ENCODE data around the gene HMGCL.
A peak's percentile ranks its signal among the peaks of the same experiment; 100 is the strongest.
"Not testable (repeated sequence)": the region's sequence is repeated elsewhere in the genome, so short reads cannot be mapped to it uniquely, and the experiment has no call there.

HMGCL gene

DNA sequence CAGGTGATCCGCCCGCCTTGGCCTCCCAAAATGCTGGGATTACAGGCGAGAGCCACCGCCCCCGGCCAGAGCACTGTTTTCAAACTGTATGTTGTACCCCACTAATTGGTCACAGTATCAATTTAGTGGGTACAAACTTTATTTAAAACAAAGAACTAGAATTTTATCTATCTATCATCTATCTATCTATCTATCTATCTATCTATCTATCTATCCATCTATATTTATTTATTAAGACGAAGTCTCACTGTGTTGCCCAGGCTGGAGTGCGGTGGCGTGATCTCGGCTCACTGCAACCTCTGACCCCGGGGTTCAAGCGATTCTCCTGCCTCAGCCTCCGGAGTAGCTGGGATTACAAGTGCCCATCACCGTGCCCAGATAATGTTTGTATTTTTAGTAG lies 1.4 kb upstream of the HMGCL start:
- not testable (repeated sequence) for DNase-seq (ENCODE audit: low read depth)

DNA sequence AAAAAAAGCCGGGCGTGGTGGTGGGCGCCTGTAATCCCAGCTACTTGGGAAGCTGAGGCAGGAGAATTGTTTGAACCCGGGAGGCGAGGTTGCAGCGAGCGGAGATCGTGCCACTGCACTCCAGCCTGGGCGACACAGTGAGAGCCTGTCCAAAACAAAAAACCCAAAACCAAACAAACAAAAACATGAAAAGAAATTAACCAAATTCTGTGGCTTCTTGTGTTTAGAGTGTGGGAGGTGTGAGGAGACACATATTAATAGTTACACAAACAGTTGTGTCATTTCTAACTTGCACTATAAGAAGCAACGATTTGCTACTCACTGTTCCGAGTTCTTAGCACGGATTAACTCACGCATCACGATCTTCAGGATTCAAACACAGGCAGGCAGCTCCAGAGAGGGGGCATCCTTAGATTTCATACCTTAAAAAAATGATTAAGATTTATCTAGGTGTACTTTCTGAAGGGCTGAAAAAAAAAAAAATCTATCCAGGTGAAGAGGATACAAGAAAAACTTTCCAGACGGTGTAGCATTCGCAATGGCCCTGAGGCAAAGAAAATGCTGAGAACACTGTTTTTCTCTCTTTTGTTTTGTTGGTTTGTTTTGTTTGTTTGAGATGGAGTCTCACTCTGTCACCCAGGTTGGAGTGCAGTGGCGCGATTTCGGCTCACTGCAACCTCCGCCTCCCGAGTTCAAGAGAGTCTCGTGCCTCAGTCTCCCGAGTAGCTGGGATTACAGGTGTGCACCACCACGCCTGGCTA lies 713 bp upstream of the HMGCL start:
- no peak for DNase-seq (ENCODE audit: low read depth)

DNA sequence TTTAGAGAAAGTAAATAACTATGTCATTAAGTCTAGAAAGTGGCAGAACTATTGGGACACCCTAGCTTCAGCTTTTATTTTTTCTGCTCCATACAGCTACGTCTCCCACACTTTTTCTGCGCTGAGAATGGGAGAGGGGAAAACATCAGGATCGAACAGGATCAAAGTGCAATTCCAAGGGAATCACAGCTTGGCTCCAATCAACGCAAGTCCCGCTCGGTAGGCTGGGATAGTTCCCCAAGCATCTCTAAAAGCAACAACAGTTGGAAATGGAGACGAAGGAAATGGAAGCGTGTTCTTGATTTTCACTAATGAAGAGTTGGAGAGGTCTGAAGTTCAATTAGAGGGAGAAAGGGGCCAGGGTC lies 536 bp downstream of the HMGCL start:
- DNase-seq (ENCODE audit: low read depth), result no peak

DNA sequence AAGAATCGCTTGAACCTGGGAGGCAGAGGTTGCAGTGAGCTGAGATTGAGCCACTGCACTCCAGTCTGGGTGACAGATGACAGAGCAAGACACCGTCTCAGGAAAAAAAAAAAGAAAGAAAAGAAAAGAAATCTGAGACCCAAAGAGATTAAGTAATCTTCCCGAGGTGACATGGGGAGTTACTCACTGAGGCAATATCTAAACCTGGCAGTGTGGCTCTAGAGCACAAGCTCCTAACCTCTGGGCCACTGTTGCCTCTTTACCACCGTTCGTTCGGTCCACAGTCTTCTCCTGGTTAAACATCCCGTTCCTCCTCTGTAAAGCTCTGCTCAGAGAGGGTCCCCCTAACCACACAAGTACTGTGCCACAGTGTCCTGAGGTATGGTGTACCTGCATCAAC lies 1.5 kb downstream of the HMGCL start:
- no peak for DNase-seq (ENCODE audit: low read depth)

DNA sequence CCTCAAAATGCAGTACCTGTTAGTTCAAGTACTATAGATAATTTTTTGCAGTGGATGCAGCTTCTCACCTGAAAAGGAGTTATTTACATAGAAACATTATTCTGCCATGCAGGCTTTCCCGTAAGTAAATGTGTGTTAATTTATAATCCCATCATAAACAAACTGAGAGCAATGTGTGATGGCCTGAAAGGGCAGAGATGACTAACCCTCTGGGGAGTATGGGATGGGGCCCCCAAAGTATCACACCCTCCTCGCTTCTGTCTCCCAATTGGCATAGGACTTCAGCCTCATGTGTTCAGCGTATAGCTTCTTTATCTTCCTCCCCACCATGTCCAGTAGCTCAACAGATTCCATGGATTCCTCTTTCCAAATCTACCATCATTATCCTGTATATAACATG lies 7.6 kb downstream of the HMGCL start:
- no peak for DNase-seq (ENCODE audit: low read depth)

DNA sequence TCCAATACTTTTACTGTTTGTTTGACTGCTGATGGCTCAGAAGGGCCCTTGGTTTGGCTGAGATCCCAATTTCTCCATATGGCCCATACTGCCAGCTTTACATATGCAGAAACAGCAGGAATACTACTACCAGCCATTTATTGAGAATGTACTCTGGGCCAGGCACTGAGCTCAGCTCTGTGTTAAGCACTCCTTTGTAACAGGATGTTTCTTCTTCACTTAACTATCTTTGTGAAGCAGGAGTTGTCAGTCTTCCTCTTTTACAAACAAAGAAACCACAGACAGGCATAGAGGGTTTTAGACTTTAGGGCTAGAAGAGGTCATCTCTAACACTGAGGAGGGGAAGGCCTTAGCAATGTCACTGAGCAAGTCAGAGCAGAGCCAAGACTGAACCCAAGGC lies 8.3 kb downstream of the HMGCL start:
- no peak for DNase-seq (ENCODE audit: low read depth)

DNA sequence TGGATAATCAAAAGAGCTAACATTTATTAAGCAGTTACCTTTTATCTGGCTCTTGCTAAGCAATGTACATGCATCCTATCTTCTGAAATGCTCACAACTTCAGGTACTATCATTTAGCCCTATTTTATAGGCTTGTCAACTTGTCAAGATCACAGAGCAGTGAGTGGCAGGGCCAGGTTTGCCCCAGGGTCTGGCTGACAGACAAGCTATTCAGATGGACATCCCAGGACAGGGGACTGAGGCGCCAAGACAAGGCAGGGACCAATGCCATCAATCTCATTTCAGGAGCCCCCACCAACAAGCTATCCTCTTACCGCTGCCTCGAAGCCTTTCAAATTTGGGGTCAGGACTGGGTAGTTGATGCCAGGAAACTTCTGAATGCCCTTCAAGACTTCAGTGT lies 8.9 kb downstream of the HMGCL start:
- DNase-seq (ENCODE audit: low read depth), result no peak

DNA sequence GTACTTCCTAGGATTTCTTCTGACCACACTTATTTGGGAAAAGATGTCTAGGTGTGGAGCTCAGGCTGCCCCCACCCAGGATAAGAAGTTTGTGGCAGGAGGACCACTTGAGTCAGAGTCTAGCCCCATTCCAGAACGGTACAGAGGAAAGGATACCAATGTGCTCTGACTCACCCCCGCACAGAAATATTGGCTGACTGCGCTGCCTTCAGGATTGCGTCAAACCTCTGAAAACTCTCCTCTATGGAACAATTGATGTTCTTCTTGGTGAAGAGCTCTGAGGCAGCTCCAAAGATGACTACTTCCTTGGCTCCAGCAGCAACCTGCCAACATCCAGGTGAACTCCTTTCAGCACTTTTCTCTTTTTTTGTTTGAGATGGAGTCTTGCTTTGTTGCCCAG lies 11.2 kb downstream of the HMGCL start:
- DNase-seq (ENCODE audit: low read depth), result no peak

DNA sequence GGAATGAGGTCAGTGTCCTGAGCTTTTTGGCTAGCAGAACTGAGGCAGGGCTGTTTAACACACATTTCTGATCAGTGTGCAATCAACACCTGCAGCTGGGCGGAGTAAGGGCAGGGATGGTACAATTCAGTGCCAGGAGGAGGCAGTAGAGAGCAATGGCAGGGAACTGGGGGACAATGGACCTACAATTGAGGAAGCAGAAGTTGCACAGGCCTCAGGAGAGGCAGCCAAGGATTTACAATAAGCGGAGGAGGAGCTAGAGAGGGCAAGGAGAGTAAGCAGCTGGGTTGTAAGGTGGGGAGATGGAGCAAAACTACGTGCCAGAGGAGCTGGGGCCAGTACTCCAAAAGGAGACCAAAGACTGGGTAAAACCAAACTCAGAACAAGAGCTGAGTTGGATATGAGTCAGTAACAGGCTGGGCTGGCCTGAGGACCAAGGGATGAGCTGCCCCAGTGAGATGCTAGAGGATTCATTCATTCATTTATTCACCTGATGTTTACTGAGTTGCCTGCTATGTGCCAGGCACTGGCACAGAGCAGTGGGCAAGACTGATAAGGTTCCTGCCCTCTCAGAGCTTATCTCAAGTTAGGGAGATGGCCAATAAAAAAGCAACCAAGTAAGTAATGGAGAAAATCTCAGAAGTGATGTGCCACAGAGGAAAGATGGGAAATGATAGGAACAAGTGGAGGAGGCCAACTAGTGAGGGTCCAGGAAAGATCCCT lies 14.2 kb downstream of the HMGCL start:
- DNase-seq (ENCODE audit: low read depth), result no peak

DNA sequence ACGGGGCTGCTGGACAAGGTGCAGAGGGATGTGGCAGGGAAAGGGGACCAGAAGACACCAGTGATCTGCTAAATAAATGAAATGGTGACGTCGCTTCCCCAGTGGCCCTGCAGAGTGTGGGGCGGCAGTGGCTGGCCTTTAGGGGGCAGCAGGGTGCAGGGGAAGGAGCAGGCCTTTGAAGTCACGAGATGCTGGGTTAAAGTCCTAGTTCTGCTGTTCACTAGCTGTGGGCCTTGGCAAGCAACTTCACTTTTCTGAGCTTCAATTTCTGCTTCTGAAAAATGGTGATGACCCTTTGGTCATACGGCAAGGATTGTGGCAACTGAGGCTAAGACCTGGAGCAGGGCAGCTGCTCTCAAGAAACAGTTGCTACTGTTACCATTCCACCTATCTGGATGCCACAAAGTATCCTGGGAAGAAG lies 15.5 kb downstream of the HMGCL start:
- peak; percentile 79 for DNase-seq (ENCODE audit: low read depth)

DNA sequence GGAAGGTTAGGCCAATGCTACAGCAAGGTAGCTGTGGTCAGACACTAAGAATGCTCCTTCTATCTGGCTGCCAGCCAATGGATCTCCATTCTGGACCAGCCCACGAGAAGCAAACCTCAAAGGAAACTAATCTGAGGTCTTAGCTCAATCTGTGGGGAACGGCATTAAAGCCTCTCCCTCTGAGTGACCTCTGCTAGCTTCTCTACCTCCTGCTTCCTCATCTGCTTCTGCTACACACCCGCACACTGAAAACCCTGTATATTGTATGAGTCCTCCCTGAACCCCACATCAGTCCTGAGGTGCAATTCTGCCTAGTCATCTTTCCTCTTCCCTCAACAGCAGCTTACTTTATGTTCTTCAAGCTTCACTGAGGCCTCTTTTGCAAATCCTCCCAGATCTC lies 17.8 kb downstream of the HMGCL start:
- no peak for DNase-seq (ENCODE audit: low read depth)

DNA sequence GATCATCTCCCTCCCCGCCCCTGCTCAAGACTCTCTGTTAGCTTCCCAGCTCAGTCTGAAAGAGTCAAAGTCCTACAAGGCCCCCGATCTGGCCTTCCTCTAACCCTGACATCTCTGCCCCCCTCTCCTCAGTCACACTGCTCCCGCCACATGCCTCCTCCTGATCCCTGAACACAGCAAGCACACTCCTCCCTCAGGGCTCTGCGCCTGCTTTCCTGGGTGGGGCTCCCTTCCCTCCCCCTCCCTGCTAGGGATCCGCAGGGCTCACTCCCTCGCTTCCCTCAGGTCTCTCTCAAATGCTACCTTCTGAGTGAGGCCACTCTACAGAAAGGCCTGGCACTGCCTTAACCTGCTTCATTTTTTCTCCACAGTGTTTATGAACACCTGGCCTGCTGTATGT lies 18.9 kb downstream of the HMGCL start:
- DNase-seq (ENCODE audit: low read depth), result no peak

DNA sequence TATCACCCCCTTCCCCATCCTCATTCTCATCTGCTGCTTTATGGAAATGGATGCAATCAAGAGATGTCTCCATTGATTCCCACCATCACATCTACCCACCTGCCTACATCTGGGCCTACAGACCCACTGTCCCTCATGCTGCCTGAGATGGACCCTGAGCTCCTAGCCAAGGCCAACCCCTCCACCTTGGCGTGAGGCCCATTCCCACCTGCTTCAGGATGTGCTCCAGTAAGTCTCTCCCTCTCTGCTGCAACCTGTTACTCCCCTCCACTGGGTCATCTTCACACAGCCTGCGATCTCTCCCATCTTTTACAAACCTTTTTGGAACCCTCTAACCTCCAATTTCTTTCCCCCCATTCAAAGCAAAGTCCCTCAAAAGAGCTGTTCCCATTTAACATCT lies 20.2 kb downstream of the HMGCL start:
- DNase-seq (ENCODE audit: low read depth), result no peak

DNA sequence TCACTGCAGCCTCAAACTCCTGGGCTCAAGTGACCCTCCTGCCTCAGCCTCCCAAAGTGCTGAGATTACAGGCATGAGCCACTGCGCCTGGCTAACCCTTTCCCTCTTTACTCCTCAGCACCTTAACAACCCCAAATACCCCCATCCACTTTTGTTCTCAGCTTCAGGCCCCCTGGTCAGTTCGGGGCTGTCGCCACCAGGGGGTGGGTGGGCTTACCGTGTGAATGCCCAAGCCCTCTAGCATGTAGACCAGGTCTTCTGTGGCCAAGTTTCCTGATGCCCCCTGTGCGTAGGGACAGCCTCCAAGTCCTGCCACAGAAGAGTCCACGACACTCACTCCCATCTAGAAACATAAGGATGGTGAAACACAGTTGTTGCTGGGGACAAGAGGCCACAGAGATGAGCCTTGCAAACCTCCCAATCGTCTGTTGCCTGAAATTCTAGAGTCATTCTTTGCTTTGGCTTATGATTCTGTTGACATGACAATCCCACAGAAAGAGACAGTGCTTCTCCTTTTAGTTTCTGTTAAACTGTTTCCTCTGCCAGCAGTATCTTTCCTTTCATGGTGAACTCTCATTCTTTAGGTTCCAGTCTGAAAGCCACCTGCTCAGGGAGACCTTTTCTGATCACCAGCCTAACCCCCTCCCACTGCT lies 20.9 kb downstream of the HMGCL start:
- DNase-seq (ENCODE audit: low read depth), result no peak

DNA sequence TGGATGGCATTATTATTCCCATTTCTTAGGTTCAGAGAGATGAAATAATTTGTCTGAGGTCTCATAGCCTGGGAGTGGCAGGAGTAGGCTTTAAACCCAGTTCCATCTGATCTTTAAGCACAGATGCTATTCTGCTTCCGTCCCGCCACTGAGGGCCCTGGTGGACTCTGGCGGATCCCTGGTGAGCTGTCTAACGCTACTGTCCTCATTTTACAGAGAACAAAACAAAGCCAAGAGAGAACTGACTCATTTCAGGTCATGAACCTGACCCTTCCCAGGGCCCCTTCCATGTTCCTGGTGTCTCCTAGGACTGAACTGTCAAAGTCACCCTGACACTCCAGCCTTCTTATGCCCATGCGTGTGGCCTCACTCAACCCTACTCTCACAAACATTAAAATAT lies 21.6 kb downstream of the HMGCL start:
- no peak for DNase-seq (ENCODE audit: low read depth)

DNA sequence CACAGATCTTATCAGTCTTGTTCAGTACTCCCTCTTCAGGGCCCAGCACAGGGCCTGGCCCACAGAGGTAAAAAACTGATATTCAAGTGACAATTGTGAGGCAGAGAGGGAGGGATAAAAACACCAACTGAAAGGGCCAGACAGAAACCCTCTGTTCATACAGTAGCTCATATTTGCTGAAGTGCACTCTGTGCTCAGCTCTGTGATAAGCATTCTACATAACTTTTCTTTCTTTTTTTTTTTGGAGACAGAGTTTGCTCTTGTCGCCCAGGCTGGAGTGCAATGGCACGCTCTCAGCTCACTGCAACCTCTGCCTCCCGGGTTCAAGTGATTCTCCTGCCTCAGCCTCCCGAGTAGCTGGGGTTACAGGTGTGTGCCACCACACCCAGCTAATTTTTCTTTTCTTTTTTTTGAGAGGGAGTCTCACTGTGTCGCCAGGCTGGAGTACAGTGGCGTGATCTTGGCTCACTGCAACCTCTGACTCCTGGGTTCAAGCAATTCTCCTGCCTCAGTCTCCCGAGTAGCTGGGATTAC lies 22.4 kb downstream of the HMGCL start:
- not testable (repeated sequence) for DNase-seq (ENCODE audit: low read depth)

DNA sequence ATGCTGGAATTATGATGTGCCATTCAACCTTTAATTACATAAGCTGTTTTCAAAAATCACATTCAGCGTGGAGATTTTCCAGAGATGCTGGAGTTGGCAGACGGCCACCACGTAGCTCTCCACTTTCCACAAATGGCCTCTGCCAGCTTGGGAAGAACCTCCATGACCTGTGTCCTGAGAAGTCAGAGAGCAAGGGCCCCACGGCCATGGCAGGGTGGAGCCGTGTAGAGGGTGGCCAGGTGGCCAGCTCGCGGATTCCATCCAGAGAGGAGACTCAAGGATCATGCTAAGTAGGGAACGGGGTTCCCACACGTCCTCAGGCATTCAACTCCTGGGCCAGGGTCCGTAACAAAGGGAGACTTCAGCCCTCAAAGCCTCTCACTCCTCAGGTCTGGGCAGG lies 23.4 kb downstream of the HMGCL start:
- no peak for DNase-seq (ENCODE audit: low read depth)

DNA sequence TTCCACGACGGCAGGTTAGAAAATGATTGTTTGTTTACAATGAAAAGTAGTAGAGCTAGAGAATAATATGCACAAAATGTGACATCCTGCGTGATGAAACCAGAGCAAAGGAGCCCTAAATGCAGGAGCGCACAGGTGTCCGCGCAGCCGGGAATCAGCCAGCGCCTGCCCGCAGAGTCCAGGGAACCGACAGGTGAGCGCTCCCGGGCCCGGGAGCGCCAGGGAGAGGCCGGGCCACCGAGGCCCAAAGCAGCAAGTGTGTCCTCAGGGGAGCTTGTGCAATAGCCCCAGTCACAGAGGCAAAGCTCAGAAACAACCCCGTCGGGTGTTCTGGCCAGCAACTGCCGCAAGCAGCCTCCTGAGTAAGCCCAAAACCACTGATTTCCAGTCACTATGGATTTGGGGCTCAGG lies 23.9 kb downstream of the HMGCL start:
- DNase-seq (ENCODE audit: low read depth), result no peak

DNA sequence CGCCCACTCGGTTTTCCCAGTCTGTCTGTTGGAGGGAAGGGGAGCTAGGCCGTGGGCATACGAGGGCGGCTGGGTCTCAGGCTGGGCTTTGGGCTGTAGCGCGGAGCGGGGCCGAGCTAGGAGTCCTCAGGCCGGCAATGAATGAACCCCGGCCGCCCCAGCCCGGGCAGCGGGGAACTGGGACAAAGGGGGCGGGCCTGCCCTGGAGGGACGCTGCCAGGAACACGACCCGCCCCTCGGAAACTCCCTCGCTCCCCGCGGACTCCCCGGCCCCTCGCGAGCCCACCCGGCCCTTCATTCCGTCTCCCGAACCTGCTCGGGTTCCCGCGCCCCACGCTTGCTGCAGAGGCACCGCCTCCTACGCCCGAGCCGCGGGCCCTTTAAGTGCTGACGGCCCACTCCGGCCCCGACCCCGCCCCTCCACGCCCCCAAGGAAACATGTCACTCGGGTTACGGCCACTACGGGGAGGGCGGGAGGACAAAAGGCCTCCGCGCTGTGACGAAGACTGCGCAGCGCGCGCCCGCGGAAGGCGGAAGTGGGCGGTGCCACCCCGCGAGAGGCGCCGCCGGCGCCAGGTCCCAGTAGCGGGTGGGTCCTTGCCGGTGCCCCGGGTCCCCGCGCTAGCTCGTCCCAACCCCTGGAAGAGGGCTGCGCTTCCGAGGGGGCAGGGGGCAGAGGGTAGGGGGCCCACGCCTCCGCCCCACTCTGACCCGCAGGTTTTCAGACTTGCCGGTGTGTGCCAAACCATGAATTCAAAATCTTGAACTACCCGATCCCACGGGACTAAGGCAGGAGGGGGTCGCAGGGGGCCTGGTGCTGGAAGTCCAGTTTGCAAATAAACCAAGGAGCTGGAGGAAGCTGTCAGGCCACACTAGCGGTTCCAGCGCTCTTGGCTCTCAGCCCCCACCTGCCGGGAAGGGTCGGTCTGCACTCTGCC lies 24.6 kb downstream of the HMGCL start, which contains the start of gene GALE:
Gene GALE, minus strand, starts transcription at position 355 of the 938 bp plus-strand sequence. CDS start 1,747 bp downstream, outside the sequence.
- DNase-seq (ENCODE audit: low read depth), result peak; percentile 92

DNA sequence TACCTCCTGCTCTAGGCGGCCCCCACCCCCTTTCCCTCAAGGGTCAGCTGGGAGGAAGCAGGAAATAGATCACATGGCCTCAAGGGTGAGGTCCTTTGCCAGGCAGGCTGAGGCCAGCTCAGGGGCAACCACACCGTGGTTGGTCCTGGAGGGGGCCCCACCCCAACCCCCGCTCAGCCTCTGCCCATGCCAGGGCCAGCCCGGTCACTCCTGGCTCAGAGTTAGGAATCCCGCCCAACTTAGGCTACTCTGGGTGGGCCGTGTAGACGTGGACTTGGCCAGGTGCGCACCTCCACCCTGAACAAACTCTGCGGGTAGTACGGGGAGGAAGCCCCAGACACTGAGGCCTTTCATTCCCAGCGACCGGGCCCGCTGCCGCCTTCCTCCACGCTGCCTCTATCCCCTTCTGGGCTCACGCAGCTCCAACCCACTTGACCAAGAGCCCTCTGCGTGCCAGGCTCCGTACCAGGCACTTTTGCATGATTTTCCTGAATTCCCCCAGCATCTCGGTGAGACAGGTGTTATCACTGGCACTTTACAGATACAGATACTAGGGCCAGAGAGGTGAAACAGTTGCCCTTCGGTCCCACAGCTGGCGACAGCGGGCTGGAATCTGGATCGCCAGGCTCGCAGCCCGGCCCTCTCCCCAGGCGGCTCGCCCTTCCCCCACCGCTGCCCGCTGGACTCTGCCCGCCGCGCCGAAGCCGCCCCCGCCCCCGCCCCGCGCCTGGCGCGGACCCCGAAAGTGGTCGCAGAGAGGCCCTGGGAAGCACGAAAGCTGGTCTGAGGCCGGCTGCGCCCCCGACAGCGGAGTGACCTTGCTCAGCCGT lies 25.4 kb downstream of the HMGCL start:
- DNase-seq (ENCODE audit: low read depth), result no peak

DNA sequence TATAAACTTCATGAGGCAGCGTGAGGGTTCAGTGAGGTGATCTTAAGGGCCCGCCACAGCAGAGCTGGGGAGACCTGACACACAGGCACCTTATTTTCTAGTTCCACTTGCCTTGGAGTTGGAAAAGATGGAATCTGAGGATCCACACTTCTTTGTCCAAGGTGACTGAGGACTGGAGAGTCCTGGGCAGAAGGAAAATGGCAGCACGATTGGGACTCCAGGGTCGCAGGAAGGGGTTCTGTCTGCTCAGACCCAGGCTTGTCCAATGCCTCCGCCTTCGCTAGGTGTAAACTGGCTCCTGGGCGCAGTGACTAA lies 26.0 kb downstream of the HMGCL start:
- no peak for DNase-seq (ENCODE audit: low read depth)

All from CMK (cell line).